Peyer's patch (tissue), 4 donors: Measurements from ENCODE around the gene SH3RF3.

Experiments used
- POLR2A ChIP-seq, 2 donors: fragments of 450-650 bp; IDR thresholded peaks; one replicate each; pipeline ENCODE4 v1.5.1; 2017; ENCODE audit warnings: antibody characterized with exemption in 2 of 2, mild to moderate bottlenecking in 2 of 2, moderate library complexity in 2 of 2
- TF ChIP-seq, protein P1 (sequence below), 6 experiments: fragments of 450-650 bp in 4 of 6; fragments of 200-600 bp in 2 of 6; sonication (generic) in 1 of 6; IDR thresholded peaks; one replicate each; pipeline ENCODE4 v1.5.1; 2017 to 2019; ENCODE audit warnings: antibody characterized with exemption in 6 of 6, mild to moderate bottlenecking in 3 of 6, moderate library complexity in 1 of 6

DNA sequence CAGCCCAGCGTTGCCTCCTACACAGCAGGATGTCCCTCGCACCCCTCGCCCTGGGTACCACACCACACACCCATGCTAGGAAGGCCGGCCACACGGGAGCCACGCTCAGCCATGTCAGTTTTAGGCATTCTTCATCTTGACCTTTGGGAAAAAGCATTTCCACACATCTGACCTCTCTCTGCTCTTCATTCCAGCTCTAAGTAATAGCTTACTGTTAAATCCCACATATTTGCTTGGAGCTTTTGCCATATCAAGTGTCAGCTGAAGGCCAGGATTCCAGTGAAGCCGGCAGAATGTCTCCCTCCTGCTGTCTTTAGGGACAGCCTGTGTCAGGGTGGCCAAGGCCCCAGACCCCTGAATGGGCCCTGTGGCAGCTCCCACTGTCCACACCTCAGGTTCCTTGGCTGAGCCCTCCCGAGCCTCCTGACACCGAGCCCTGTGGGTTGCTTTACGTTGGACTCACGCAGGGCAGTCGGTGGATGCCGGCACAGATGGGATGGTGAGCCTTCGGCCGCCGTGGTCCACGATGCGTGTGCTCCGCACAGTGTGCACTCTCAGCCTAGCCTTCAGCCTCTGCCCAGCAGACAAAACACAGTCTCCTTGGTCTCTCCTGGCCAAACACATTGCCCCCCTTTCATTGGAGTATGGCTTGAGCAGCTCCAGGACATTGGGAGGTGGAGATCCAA, 282.8 kb downstream of the SH3RF3 start:
- TF ChIP-seq, protein P1, sequence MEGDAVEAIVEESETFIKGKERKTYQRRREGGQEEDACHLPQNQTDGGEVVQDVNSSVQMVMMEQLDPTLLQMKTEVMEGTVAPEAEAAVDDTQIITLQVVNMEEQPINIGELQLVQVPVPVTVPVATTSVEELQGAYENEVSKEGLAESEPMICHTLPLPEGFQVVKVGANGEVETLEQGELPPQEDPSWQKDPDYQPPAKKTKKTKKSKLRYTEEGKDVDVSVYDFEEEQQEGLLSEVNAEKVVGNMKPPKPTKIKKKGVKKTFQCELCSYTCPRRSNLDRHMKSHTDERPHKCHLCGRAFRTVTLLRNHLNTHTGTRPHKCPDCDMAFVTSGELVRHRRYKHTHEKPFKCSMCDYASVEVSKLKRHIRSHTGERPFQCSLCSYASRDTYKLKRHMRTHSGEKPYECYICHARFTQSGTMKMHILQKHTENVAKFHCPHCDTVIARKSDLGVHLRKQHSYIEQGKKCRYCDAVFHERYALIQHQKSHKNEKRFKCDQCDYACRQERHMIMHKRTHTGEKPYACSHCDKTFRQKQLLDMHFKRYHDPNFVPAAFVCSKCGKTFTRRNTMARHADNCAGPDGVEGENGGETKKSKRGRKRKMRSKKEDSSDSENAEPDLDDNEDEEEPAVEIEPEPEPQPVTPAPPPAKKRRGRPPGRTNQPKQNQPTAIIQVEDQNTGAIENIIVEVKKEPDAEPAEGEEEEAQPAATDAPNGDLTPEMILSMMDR (IDR thresholded peaks at IDR 0.05) = no peak
- TF ChIP-seq POLR2A (IDR thresholded peaks at IDR 0.05) = no peak
